Endometrial microvascular endothelial cells (primary cell): Measurements from ENCODE around the gene NYAP1. TPM values are rescaled to one million over a fixed set of nuclear protein-coding genes. Genes with fewer than 3 reads are reported as not detected.

Source experiments
- in situ Hi-C: cut with HindIII; loops from 2 replicates; pipeline ENCODE4 v1.10.0; 2017; ENCODE audit warnings: low sequenced_read_pairs, low pct_unique_long_range_greater_than_20kb; ENCODE audit errors: inconsistent ontology term
- total RNA-seq: library from RNA; depleted of rRNA; stranded (reverse); fragments of >200 nt; gene quantifications from one replicate; pipeline ENCODE4 v1.2.3, GENCODE V29; 2015; ENCODE audit errors: inconsistent ontology term

The NYAP1 gene
- total RNA-seq, 1 donor from 2014 or later = 2.0 TPM

GRCh38 chr7:100477871-100478267, 5.9 kb upstream of the NYAP1 start:
- in situ Hi-C loops = no loop called here

- in situ Hi-C loops = no loop called here
Measured at GRCh38 chr7:100478958-100479660, 4.6 kb upstream of the NYAP1 start, which contains the start of gene TSC22D4. TSS of gene TSC22D4 (minus strand) at chr7:100479214. CDS start at chr7:100478038, 1,176 bp downstream.

GRCh38 chr7:100481466-100481865, 2.3 kb upstream of the NYAP1 start:
- in situ Hi-C loops = no loop called here

GRCh38 chr7:100482728-100483089, 1.0 kb upstream of the NYAP1 start:
- in situ Hi-C loops = no loop called here

- in situ Hi-C loops = no loop called here
Measured at GRCh38 chr7:100483090-100483721, 521 bp upstream of the NYAP1 start.

GRCh38 chr7:100484673-100485045, 932 bp downstream of the NYAP1 start:
- in situ Hi-C loops = no loop called here

GRCh38 chr7:100485471-100485876, 1.7 kb downstream of the NYAP1 start:
- in situ Hi-C loops = no loop called here

GRCh38 chr7:100486111-100486636, 2.4 kb downstream of the NYAP1 start:
- in situ Hi-C loops = no loop called here

GRCh38 chr7:100486753-100487446, 3.2 kb downstream of the NYAP1 start:
- in situ Hi-C loops = no loop called here

- in situ Hi-C loops = no loop called here
Measured at GRCh38 chr7:100488333-100489095, 4.8 kb downstream of the NYAP1 start.

GRCh38 chr7:100489121-100489520, 5.4 kb downstream of the NYAP1 start:
- in situ Hi-C loops = no loop called here

GRCh38 chr7:100489824-100490223, 6.1 kb downstream of the NYAP1 start:
- in situ Hi-C loops = no loop called here

GRCh38 chr7:100490483-100491191, 6.9 kb downstream of the NYAP1 start:
- in situ Hi-C loops = no loop called here

- in situ Hi-C loops = no loop called here
Measured at GRCh38 chr7:100491192-100491578, 7.5 kb downstream of the NYAP1 start.

GRCh38 chr7:100492738-100493475, 9.2 kb downstream of the NYAP1 start:
- in situ Hi-C loops = no loop called here

- in situ Hi-C loops = no loop called here
Measured at GRCh38 chr7:100493476-100494264, 9.9 kb downstream of the NYAP1 start.

GRCh38 chr7:100496509-100496908, 12.8 kb downstream of the NYAP1 start:
- in situ Hi-C loops = no loop called here
